ENCODE data around the gene ATP8A2.

Gene ATP8A2

DNA sequence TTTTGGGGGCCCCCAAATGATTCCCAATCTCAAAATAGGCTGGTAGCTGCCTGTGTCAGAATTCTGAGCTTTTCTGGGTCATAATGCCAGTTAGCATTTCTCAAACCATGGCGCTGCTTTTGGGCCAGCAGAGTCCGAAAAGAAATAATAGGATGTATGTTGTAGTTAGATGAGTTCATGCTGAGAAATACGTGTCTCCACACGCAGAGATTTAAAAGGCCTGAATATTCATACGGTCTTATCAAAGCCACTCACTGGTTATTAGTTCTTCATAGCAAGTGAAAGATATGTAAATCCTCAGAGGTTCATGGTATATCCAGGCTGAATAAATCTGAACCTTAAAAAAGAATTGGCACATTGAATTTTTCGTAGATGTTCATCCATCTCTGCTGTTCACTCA is 555.6 kb downstream of the ATP8A2 start:
- H3K4me1 Mint-ChIP-seq: peaks cover 71% of the 10 kb centered on the region
- TF ChIP-seq, protein P1, sequence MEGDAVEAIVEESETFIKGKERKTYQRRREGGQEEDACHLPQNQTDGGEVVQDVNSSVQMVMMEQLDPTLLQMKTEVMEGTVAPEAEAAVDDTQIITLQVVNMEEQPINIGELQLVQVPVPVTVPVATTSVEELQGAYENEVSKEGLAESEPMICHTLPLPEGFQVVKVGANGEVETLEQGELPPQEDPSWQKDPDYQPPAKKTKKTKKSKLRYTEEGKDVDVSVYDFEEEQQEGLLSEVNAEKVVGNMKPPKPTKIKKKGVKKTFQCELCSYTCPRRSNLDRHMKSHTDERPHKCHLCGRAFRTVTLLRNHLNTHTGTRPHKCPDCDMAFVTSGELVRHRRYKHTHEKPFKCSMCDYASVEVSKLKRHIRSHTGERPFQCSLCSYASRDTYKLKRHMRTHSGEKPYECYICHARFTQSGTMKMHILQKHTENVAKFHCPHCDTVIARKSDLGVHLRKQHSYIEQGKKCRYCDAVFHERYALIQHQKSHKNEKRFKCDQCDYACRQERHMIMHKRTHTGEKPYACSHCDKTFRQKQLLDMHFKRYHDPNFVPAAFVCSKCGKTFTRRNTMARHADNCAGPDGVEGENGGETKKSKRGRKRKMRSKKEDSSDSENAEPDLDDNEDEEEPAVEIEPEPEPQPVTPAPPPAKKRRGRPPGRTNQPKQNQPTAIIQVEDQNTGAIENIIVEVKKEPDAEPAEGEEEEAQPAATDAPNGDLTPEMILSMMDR (IDR thresholded peaks at IDR 0.05): no peak
- no peak overlapping the region for H3K27ac Mint-ChIP-seq
- no peak overlapping the region for H3K4me3 Mint-ChIP-seq
- peaks cover 20% of the 10 kb centered on the region for H3K9me3 Mint-ChIP-seq
- peaks cover 8% of the 10 kb centered on the region for H3K36me3 Mint-ChIP-seq (ENCODE audit: low read depth)
- H3K27me3 Mint-ChIP-seq (ENCODE audit: low read depth, poor library complexity): peaks cover 10% of the 10 kb centered on the region
- DNase-seq: no peak

DNA sequence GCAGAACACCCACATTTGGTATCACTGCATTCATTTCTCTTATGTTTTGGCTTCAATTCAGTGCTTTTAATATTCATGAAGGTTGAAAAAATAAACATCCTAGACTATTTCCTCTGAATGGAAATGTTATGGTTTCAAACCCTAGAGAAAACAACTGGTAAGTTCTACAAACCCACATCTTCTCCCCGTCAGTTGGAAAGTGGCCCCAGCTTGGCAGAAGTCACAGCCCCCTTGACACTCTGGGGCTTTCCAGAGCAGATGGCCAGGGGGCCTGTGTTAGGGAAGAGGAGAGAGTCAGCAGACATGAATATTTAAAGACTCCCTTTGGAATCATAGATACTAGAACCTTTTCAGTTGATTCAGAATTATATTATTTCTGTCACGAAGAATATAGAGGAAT is 556.2 kb downstream of the ATP8A2 start:
- Mint-ChIP-seq H3K27me3 (ENCODE audit: low read depth, poor library complexity) (peaks cover 10% of the 10 kb centered on the region), H3K4me3 (no peak overlapping the region)
- TF ChIP-seq, protein P1 (IDR thresholded peaks at IDR 0.05): no peak

DNA sequence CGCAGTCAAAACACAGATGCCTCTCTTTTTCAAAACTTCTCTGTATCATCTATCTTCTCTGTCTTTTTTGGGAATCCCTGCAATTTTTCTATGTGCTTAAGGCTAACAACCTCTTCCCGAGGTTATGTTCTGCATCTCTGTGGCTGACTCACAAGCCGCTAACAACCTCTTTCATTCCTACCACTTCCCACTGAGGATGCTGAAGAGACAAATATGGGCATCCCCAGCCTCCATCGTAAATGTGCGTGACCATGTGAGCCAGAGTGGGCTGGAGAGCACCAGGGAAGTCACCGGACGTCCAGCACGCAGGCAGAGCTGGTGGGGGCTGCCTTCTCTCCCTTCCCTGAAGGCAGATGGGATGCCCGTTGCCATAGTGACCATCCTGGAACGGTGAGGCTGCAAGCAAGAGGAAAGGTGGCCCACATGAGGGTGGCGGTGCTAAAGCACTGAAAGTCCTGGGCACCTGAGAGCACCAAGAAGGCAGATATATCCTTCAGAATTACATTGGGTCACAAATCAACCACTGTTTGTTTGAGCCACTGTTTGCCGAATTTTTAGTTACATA is 557.2 kb downstream of the ATP8A2 start:
- Mint-ChIP-seq H3K4me1 (peaks cover 71% of the 10 kb centered on the region), H3K27me3 (ENCODE audit: low read depth, poor library complexity) (peaks cover 10% of the 10 kb centered on the region), H3K27ac (peak overlapping the region; percentile 77), H3K4me3 (no peak overlapping the region), H3K9me3 (peaks cover 16% of the 10 kb centered on the region), H3K36me3 (ENCODE audit: low read depth) (peaks cover 8% of the 10 kb centered on the region)
- TF ChIP-seq, protein P1 (IDR thresholded peaks at IDR 0.05): no peak
- DNase-seq: no peak

More for the DNA sequence above, 556.2 kb downstream of the ATP8A2 start:
- Mint-ChIP-seq H3K27ac (no peak overlapping the region), H3K9me3 (peaks cover 20% of the 10 kb centered on the region), H3K36me3 (ENCODE audit: low read depth) (peaks cover 8% of the 10 kb centered on the region), H3K4me1 (peaks cover 67% of the 10 kb centered on the region)
- no peak for DNase-seq

DNA sequence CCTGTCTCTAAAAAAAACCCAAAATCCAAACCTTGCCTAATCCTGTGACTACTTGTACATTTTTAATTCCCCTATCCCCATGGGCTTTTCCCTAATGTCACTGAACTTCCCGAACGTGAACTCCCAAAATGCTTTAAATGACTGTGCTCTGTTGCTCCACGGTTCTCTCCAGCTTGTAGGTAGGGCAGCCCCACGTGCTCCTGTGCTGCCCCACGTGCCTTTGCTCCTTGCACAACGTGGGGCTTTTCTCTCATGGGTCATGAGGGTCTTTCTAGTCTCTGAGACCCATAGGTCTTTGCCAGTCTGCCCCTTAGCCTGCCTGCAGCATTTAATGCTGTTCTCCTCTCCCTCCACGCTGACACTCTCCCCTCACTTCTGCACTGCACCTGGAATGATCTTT is 558.0 kb downstream of the ATP8A2 start:
- Mint-ChIP-seq H3K9me3 (peaks cover 8% of the 10 kb centered on the region), H3K4me1 (peaks cover 71% of the 10 kb centered on the region), H3K36me3 (ENCODE audit: low read depth) (peaks cover 2% of the 10 kb centered on the region), H3K27ac (no peak overlapping the region), H3K27me3 (ENCODE audit: low read depth, poor library complexity) (peaks cover 11% of the 10 kb centered on the region), H3K4me3 (peak overlapping the region; percentile 27)
- TF ChIP-seq, protein P1 (IDR thresholded peaks at IDR 0.05): no peak
- no peak for DNase-seq

DNA sequence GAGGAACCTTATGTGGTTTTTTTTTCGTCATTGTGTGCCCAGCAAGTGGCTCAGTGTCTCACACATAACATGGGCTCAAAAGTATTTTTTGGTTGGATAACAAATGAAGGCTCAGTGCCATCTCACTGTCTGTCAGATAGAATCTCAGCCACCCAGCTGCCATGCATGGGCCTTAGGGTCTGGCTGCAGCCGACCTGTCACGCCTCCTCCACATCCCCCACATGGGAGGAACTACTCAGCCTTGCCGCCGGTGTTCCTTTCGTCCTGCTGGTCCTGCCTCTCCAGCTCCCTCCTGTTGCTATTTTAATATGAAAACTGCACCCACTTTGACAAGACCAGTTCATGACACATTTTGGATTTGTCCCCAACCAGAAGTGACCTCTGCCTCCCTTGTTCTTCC is 558.9 kb downstream of the ATP8A2 start:
- H3K4me1 Mint-ChIP-seq: peaks cover 71% of the 10 kb centered on the region
- H3K36me3 Mint-ChIP-seq (ENCODE audit: low read depth): no peaks in the 10 kb centered on the region
- TF ChIP-seq, protein P1 (IDR thresholded peaks at IDR 0.05): no peak
- H3K4me3 Mint-ChIP-seq: peak overlapping the region; percentile 30
- H3K9me3 Mint-ChIP-seq: peaks cover 4% of the 10 kb centered on the region
- DNase-seq: peak; percentile 56
- H3K27ac Mint-ChIP-seq: no peak overlapping the region
- peaks cover 11% of the 10 kb centered on the region for H3K27me3 Mint-ChIP-seq (ENCODE audit: low read depth, poor library complexity)

DNA sequence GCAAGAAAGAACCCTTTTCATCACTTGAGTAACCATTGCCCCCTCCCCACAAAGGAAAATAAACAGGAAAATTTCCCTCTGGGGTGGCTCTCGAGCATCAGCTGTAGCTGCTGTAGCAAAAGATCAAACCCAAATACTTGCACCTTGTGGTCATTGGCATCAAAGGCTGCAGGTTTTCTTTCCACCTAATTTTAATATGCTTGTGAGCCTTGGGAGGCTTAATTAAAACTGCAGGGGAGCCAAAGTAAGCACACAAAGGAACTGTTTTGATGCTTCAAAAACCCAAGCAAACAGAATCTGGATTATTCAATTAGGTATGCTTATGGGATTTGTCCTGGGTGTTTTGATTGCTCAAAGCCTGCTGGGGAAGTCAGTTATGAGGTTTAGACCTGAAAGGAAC is 560.6 kb downstream of the ATP8A2 start:
- Mint-ChIP-seq H3K4me1 (peaks cover 58% of the 10 kb centered on the region), H3K4me3 (no peak overlapping the region), H3K36me3 (ENCODE audit: low read depth) (no peaks in the 10 kb centered on the region), H3K9me3 (no peaks in the 10 kb centered on the region), H3K27me3 (ENCODE audit: low read depth, poor library complexity) (peaks cover 7% of the 10 kb centered on the region), H3K27ac (no peak overlapping the region)
- DNase-seq: no peak
- TF ChIP-seq, protein P1 (IDR thresholded peaks at IDR 0.05): no peak

All from nephron progenitor cell (in vitro differentiated cells).